HG02870 (cell line): ENCODE results near the gene AAGAB.

Experiments used
- ATAC-seq: cut with Tn5 transposase; IDR thresholded peaks from one replicate; pipeline ENCODE4 v1.9.1; 2021; ENCODE audit warnings: mild to moderate bottlenecking, moderate library complexity; ENCODE audit not compliant: unreplicated experiment

Gene AAGAB

GRCh38 chr15:67212684-67213367 is 41.6 kb downstream of the AAGAB start:
- no peak for ATAC-seq

GRCh38 chr15:67210555-67211168 is 43.8 kb downstream of the AAGAB start:
- ATAC-seq = no peak

GRCh38 chr15:67208396-67208795 is 46.1 kb downstream of the AAGAB start:
- no peak for ATAC-seq

- no peak for ATAC-seq
Measured at GRCh38 chr15:67207555-67208207, 46.8 kb downstream of the AAGAB start.

- no peak for ATAC-seq
Measured at GRCh38 chr15:67202991-67203390, 51.5 kb downstream of the AAGAB start.

- ATAC-seq = no peak
Measured at GRCh38 chr15:67202091-67202490, 52.4 kb downstream of the AAGAB start.

- ATAC-seq = no peak
Measured at GRCh38 chr15:67201136-67201535, 53.3 kb downstream of the AAGAB start.

- no peak for ATAC-seq
Measured at GRCh38 chr15:67199881-67200763, 54.3 kb downstream of the AAGAB start.

GRCh38 chr15:67199391-67199790 is 55.1 kb downstream of the AAGAB start:
- ATAC-seq = no peak

- ATAC-seq = peak; percentile 48
Measured at GRCh38 chr15:67198157-67198754, 56.2 kb downstream of the AAGAB start.

- ATAC-seq = no peak
Measured at GRCh38 chr15:67197364-67197695, 57.1 kb downstream of the AAGAB start.

GRCh38 chr15:67196672-67197363 is 57.6 kb downstream of the AAGAB start:
- no peak for ATAC-seq

GRCh38 chr15:67196222-67196621 is 58.2 kb downstream of the AAGAB start:
- ATAC-seq = no peak

- ATAC-seq = no peak
Measured at GRCh38 chr15:67195305-67195704, 59.2 kb downstream of the AAGAB start.

GRCh38 chr15:67194171-67195114 is 60.0 kb downstream of the AAGAB start:
- ATAC-seq = no peak

GRCh38 chr15:67193223-67193990 is 61.1 kb downstream of the AAGAB start:
- no peak for ATAC-seq

- no peak for ATAC-seq
Measured at GRCh38 chr15:67192185-67192820, 62.2 kb downstream of the AAGAB start.

GRCh38 chr15:67190813-67191212 is 63.6 kb downstream of the AAGAB start:
- no peak for ATAC-seq
